ENCODE results near the gene ATF3. TPM values are rescaled to one million over a fixed set of nuclear protein-coding genes. Genes with fewer than 3 reads are reported as not detected.
A peak's percentile ranks its signal among the peaks of the same experiment; 100 is the strongest.

ATF3 gene
- 24.7 TPM for total RNA-seq

- peak; percentile 99 for DNase-seq
These were observed at the start of gene ATF3 for GRCh38 chr1:212608392-212608958. ATF3 (plus strand) TSS chr1:212608761; CDS start chr1:212615022, 6,261 bp downstream.

- no peak for DNase-seq
These were observed 48.6 kb upstream of the ATF3 start for GRCh38 chr1:212559929-212560328.

- no peak for DNase-seq
These were observed 47.6 kb upstream of the ATF3 start for GRCh38 chr1:212560933-212561460.

GRCh38 chr1:212561501-212561931 lies 47.0 kb upstream of the ATF3 start:
- DNase-seq, result no peak

GRCh38 chr1:212562771-212563170 lies 45.8 kb upstream of the ATF3 start:
- DNase-seq, result no peak

- DNase-seq, result no peak
These were observed 43.5 kb upstream of the ATF3 start for GRCh38 chr1:212565079-212565478.

- no peak for DNase-seq
These were observed 42.8 kb upstream of the ATF3 start for GRCh38 chr1:212565571-212566305.

- peak; percentile 90 for DNase-seq
These were observed 41.8 kb upstream of the ATF3 start for GRCh38 chr1:212566522-212567479.

GRCh38 chr1:212567638-212568037 lies 40.9 kb upstream of the ATF3 start:
- DNase-seq, result peak; percentile 27

- DNase-seq, result no peak
These were observed 39.5 kb upstream of the ATF3 start for GRCh38 chr1:212568978-212569537.

- DNase-seq, result no peak
These were observed 33.8 kb upstream of the ATF3 start for GRCh38 chr1:212574732-212575131.

GRCh38 chr1:212575333-212575732 lies 33.2 kb upstream of the ATF3 start:
- DNase-seq, result no peak

- no peak for DNase-seq
These were observed 30.5 kb upstream of the ATF3 start for GRCh38 chr1:212578041-212578440.

GRCh38 chr1:212581034-212581433 lies 27.5 kb upstream of the ATF3 start:
- DNase-seq, result no peak

GRCh38 chr1:212582291-212582690 lies 26.3 kb upstream of the ATF3 start:
- no peak for DNase-seq

GRCh38 chr1:212582808-212583615 lies 25.5 kb upstream of the ATF3 start:
- no peak for DNase-seq

GRCh38 chr1:212583643-212584042 lies 24.9 kb upstream of the ATF3 start:
- DNase-seq, result no peak

GRCh38 chr1:212584092-212584886 lies 24.3 kb upstream of the ATF3 start:
- DNase-seq, result no peak

GRCh38 chr1:212585210-212585609 lies 23.4 kb upstream of the ATF3 start:
- DNase-seq, result no peak

- no peak for DNase-seq
These were observed 22.1 kb upstream of the ATF3 start for GRCh38 chr1:212586206-212587015.

Measured in tongue (tissue), 2 donors.